H9 (cell line): ENCODE results near the gene FARP1. TPM values are rescaled to one million over a fixed set of nuclear protein-coding genes. Genes with fewer than 3 reads are reported as not detected.

Source experiments
- DNase-seq: peaks from one replicate; pipeline ENCODE4 v3.0.0-alpha.2; 2017
- H2AFZ ChIP-seq: one replicate; pipeline ENCODE4 v1.6.1; 2013; ENCODE audit warnings: mild to moderate bottlenecking, low read length, control low read depth, moderate library complexity
- H2AK5ac ChIP-seq: 2 replicates; pipeline ENCODE4 v1.6.1; 2013; ENCODE audit warnings: low read length, control low read depth, mixed read lengths; ENCODE audit not compliant: insufficient read length
- H2BK120ac ChIP-seq: one replicate; pipeline ENCODE4 v1.6.1; 2013; ENCODE audit warnings: low read depth, mild to moderate bottlenecking, low read length, control low read depth, inconsistent platforms; ENCODE audit not compliant: poor library complexity, severe bottlenecking
- H2BK12ac ChIP-seq: 2 replicates; pipeline ENCODE4 v1.6.1; 2013; ENCODE audit warnings: low read length, control low read depth, mixed read lengths, low read depth; ENCODE audit not compliant: insufficient read length
- H2BK15ac ChIP-seq: 2 replicates; pipeline ENCODE4 v1.6.1; 2013; ENCODE audit warnings: low read depth, low read length, control low read depth
- H2BK20ac ChIP-seq: one replicate; pipeline ENCODE4 v1.6.1; 2013; ENCODE audit warnings: low read depth, mild to moderate bottlenecking, low read length, control low read depth, inconsistent platforms; ENCODE audit not compliant: poor library complexity, severe bottlenecking
- H2BK5ac ChIP-seq: 2 replicates; pipeline ENCODE4 v1.6.1; 2013; ENCODE audit warnings: low read length, control low read depth, mixed read lengths; ENCODE audit not compliant: insufficient read length
- H3K14ac ChIP-seq: 2 replicates; pipeline ENCODE4 v1.6.1; 2013; ENCODE audit warnings: low read length, control low read depth; ENCODE audit not compliant: insufficient read depth
- H3K18ac ChIP-seq: 2 replicates; pipeline ENCODE4 v1.6.1; 2013; ENCODE audit warnings: low read depth, mild to moderate bottlenecking, mixed read lengths, low read length, control low read depth; ENCODE audit not compliant: insufficient read length
- H3K23ac ChIP-seq: 2 replicates; pipeline ENCODE4 v1.6.1; 2013; ENCODE audit warnings: low read length, control low read depth, mixed read lengths, low read depth; ENCODE audit not compliant: insufficient read length
- H3K23me2 ChIP-seq: 2 replicates; pipeline ENCODE4 v1.6.1; 2013; ENCODE audit warnings: low read depth, mild to moderate bottlenecking, mixed read lengths, low read length, control low read depth; ENCODE audit not compliant: insufficient read length, poor library complexity, severe bottlenecking
- H3K27ac ChIP-seq: 2 replicates; pipeline ENCODE4 v1.5.1; 2013; ENCODE audit warnings: low read length, control low read depth, mixed read lengths, low read depth; ENCODE audit not compliant: insufficient read length
- H3K27me3 ChIP-seq: 2 replicates; pipeline ENCODE4 v1.6.1; 2013; ENCODE audit warnings: low read length, control low read depth, inconsistent platforms; ENCODE audit not compliant: insufficient read depth
- H3K4ac ChIP-seq: 2 replicates; pipeline ENCODE4 v1.6.1; 2013; ENCODE audit warnings: low read depth, mild to moderate bottlenecking, control low read depth, inconsistent platforms, low read length, moderate library complexity
- H3K4me1 ChIP-seq: 2 replicates; pipeline ENCODE4 v1.6.1; 2013; ENCODE audit warnings: low read length, control low read depth, inconsistent platforms; ENCODE audit not compliant: insufficient read depth
- H3K4me2 ChIP-seq: 2 replicates; pipeline ENCODE4 v1.6.1; 2013; ENCODE audit warnings: low read length, control low read depth, mixed read lengths; ENCODE audit not compliant: insufficient read length, insufficient read depth
- H3K56ac ChIP-seq: 2 replicates; pipeline ENCODE4 v1.6.1; 2013; ENCODE audit warnings: low read depth, mild to moderate bottlenecking, mixed read lengths, low read length, control low read depth; ENCODE audit not compliant: insufficient read length
- H3K79me1 ChIP-seq: 2 replicates; pipeline ENCODE4 v1.6.1; 2013; ENCODE audit warnings: low read depth, mild to moderate bottlenecking, moderate library complexity, low read length, control low read depth, inconsistent platforms; ENCODE audit not compliant: insufficient read depth, poor library complexity, severe bottlenecking
- H3K79me2 ChIP-seq: 2 replicates; pipeline ENCODE4 v1.6.1; 2013; ENCODE audit warnings: low read length, control low read depth, inconsistent platforms; ENCODE audit not compliant: insufficient read depth
- H3K9ac ChIP-seq: 2 replicates; pipeline ENCODE4 v1.6.1; 2013; ENCODE audit warnings: low read length, control low read depth, mixed read lengths; ENCODE audit not compliant: insufficient read length; ENCODE audit errors: extremely low read depth
- H3K9me3 ChIP-seq: one replicate; pipeline ENCODE4 v1.6.1; 2013; ENCODE audit warnings: low read depth, low read length, inconsistent platforms; ENCODE audit not compliant: control insufficient read depth
- H3T11ph ChIP-seq: one replicate; pipeline ENCODE4 v1.6.1; 2013; ENCODE audit warnings: mild to moderate bottlenecking, low read length, control low read depth, inconsistent platforms
- H4K20me1 ChIP-seq: one replicate; pipeline ENCODE4 v1.6.1; 2013; ENCODE audit not compliant: control insufficient read depth, insufficient read length, insufficient read depth
- H4K5ac ChIP-seq: 2 replicates; pipeline ENCODE4 v1.6.1; 2013; ENCODE audit warnings: low read depth, mild to moderate bottlenecking, mixed read lengths, low read length, control low read depth; ENCODE audit not compliant: insufficient read length
- H4K8ac ChIP-seq: replicated peaks from 2 replicates; pipeline ENCODE4 v1.6.1; 2013; ENCODE audit warnings: low read length, control low read depth, mixed read lengths, low read depth; ENCODE audit not compliant: insufficient read length
- H4K91ac ChIP-seq: 2 replicates; pipeline ENCODE4 v1.6.1; 2013; ENCODE audit warnings: low read depth, mild to moderate bottlenecking, moderate library complexity, mixed read lengths, low read length, control low read depth; ENCODE audit not compliant: insufficient read length
- H3K27ac Mint-ChIP-seq, 3 experiments: 2 replicates in 2 of 3; 3 replicates in 1 of 3; pipeline ENCODE4 v1.8.0; 2020 to 2021; ENCODE audit warnings: mixed read lengths in 3 of 3, mild to moderate bottlenecking in 1 of 3, moderate library complexity in 1 of 3
- H3K27me3 Mint-ChIP-seq: 2 replicates; pipeline ENCODE4 v1.8.0; 2021; ENCODE audit warnings: low read depth, mild to moderate bottlenecking, moderate library complexity, mixed read lengths
- H3K36me3 Mint-ChIP-seq, 3 experiments: 2 replicates in 2 of 3; 3 replicates in 1 of 3; pipeline ENCODE4 v1.8.0; 2020 to 2021; ENCODE audit warnings: low read depth in 3 of 3, mixed read lengths in 3 of 3; ENCODE audit not compliant: insufficient read depth in 1 of 3
- H3K4me1 Mint-ChIP-seq, 2 experiments: 2 replicates each; pipeline ENCODE4 v1.8.0; 2020; ENCODE audit warnings: mixed read lengths in 2 of 2
- H3K4me3 Mint-ChIP-seq, 2 experiments: 2 replicates in 1 of 2; 3 replicates in 1 of 2; pipeline ENCODE4 v1.8.0; 2020 to 2021; ENCODE audit warnings: mild to moderate bottlenecking in 2 of 2, mixed read lengths in 2 of 2, moderate library complexity in 1 of 2
- H3K9me3 Mint-ChIP-seq, 2 experiments: 2 replicates in 1 of 2; 3 replicates in 1 of 2; pipeline ENCODE4 v1.8.0; 2020; ENCODE audit warnings: mild to moderate bottlenecking in 2 of 2, mixed read lengths in 2 of 2, moderate library complexity in 1 of 2
- WGBS: extraction: QIAGEN DNeasy Blood & Tissue Kit; methylation state at CpG from one replicate; pipeline ENCODE4 v1.1.7; 2013; ENCODE audit warnings: missing lambda C conversion rate, low lambda C conversion rate, mixed read lengths; ENCODE audit not compliant: insufficient read length; ENCODE audit errors: extremely low coverage; 5-methylcytosine and 5-hydroxymethylcytosine counted together
- total RNA-seq: library from RNA; stranded (reverse); gene quantifications from 2 replicates; pipeline ENCODE4 v1.2.1, GENCODE V29; 2021
- TF ChIP-seq, protein P1 (sequence below): fragments of 200-600 bp; sonication (generic); conservative IDR thresholded peaks from 3 replicates; pipeline ENCODE4 v1.8.0; 2021; ENCODE audit warnings: antibody characterized with exemption, mild to moderate bottlenecking

The FARP1 gene
- total RNA-seq, 1 experiment from 2014 or later, result 95.9 TPM

DNA sequence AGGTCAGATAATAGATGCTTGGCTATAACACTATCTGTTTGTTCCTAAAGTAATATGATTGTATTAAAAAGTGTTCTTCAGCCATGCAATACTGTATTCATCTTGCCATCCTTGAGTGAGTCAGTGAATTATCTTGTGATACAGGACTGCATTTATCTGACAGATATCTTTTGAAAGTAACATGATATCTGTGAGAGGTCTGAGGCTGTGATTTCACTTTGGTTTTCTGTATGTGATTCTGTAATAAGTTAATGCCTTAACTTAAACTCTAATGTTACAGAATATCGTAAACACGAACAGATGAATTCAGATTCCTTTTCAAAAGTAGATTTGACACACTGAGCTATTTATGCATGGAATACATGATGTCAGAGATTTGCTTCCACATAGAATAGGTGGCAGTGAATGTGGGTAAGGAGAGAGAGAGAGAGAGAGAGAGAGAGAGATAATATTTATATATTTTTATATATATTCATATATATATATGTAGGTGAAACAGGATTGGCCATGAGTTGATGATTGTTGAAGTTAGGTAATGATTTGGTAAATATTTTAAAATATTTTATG is 132.1 kb downstream of the FARP1 start:
- H2BK12ac ChIP-seq, result no peak overlapping the region
- H3K27ac ChIP-seq, result no peak overlapping the region
- H3K14ac ChIP-seq, result no peak overlapping the region
- no peak for DNase-seq
- H4K8ac ChIP-seq, result no peak overlapping the region
- no peak overlapping the region for H4K91ac ChIP-seq
- H2AFZ ChIP-seq, result no peak overlapping the region
- H3K36me3 Mint-ChIP-seq, result peaks cover 0 to 2% (median 0%) of the 10 kb centered on the region in 3 experiments; a peak in 2 of 7 replicates
- H3K9ac ChIP-seq, result no peak overlapping the region
- no peak overlapping the region for H3K23ac ChIP-seq
- no peaks in the 10 kb centered on the region for H3K23me2 ChIP-seq
- H3T11ph ChIP-seq, result no peak overlapping the region
- H2BK5ac ChIP-seq, result no peak overlapping the region
- H3K18ac ChIP-seq, result no peak overlapping the region
- no peak overlapping the region for H2AK5ac ChIP-seq
- WGBS, result no CpG with 5 or more reads among the region's 2 CpGs
- H3K9me3 ChIP-seq, result no peaks in the 10 kb centered on the region
- H3K4me1 ChIP-seq, result peaks cover 21% of the 10 kb centered on the region; the same call in 1 of the 2 replicates
- peaks cover 54 to 56% of the 10 kb centered on the region in 2 experiments for H3K4me1 Mint-ChIP-seq
- no peak overlapping the region for H4K5ac ChIP-seq
- TF ChIP-seq, protein P1, sequence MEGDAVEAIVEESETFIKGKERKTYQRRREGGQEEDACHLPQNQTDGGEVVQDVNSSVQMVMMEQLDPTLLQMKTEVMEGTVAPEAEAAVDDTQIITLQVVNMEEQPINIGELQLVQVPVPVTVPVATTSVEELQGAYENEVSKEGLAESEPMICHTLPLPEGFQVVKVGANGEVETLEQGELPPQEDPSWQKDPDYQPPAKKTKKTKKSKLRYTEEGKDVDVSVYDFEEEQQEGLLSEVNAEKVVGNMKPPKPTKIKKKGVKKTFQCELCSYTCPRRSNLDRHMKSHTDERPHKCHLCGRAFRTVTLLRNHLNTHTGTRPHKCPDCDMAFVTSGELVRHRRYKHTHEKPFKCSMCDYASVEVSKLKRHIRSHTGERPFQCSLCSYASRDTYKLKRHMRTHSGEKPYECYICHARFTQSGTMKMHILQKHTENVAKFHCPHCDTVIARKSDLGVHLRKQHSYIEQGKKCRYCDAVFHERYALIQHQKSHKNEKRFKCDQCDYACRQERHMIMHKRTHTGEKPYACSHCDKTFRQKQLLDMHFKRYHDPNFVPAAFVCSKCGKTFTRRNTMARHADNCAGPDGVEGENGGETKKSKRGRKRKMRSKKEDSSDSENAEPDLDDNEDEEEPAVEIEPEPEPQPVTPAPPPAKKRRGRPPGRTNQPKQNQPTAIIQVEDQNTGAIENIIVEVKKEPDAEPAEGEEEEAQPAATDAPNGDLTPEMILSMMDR, result no peak
- H3K4me2 ChIP-seq, result no peak overlapping the region
- H2BK15ac ChIP-seq, result no peak overlapping the region
- no peaks in the 10 kb centered on the region for H4K20me1 ChIP-seq
- no peaks in the 10 kb centered on the region for H3K27me3 Mint-ChIP-seq
- H2BK20ac ChIP-seq, result no peak overlapping the region
- no peak overlapping the region for H3K56ac ChIP-seq
- no peak overlapping the region; a peak in 1 of 7 replicates for H3K27ac Mint-ChIP-seq
- H3K4me3 Mint-ChIP-seq, result no peak overlapping the region
- peaks cover 5% of the 10 kb centered on the region; the same call in 1 of the 2 replicates for H3K79me2 ChIP-seq
- no peak overlapping the region for H2BK120ac ChIP-seq
- H3K4ac ChIP-seq, result no peak overlapping the region
- H3K9me3 Mint-ChIP-seq, result no peaks in the 10 kb centered on the region
- H3K27me3 ChIP-seq, result no peaks in the 10 kb centered on the region
- H3K79me1 ChIP-seq, result no peaks in the 10 kb centered on the region
